8988T (cell line): ENCODE results near the gene SLC38A8.

ENCODE experiments used
- DNase-seq: peaks from one replicate; pipeline ENCODE4 v3.0.0; 2011

Gene SLC38A8

DNA sequence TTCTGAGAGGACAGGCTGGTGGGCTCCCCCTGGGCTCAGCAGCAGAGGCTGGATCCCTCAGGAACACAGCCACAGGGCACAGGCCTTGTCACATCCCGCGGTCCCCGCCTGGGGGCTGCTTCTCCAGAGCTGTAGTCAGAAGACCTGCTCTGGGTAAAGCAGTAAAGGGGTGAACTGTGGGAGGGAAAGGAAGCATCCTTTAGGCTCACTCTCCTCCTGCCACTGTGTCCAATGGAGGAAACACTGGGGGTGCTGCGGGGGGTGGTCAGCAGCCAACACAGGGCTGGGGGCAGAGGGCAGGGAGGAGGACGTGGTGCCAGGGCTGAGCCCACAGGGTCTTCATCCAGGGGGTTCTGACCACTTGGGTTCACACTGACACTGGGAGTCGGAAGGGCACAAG lies 5.0 kb upstream of the SLC38A8 start:
- DNase-seq = no peak

DNA sequence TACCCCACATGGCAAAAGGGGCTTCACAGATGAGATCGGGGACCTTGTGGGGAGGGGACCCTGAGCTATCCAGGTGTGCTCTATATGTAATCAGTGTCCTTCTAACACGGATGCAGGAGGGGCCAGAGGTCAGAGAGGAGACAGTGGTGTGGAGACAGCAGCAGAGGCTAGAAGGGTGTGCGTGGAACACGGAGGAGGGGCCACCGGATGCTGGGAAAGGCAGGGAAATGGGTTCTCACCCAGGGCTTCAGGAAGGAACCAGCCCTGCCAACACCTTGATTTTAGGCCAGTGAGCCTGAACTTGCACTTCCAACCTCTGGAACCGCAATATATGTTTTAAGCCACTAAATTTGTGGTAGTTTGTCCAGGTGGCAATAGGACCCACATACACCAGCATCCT lies 4.6 kb upstream of the SLC38A8 start:
- DNase-seq = no peak

GRCh38 chr16:84045818-84046470 lies 3.3 kb upstream of the SLC38A8 start:
- no peak for DNase-seq

DNA sequence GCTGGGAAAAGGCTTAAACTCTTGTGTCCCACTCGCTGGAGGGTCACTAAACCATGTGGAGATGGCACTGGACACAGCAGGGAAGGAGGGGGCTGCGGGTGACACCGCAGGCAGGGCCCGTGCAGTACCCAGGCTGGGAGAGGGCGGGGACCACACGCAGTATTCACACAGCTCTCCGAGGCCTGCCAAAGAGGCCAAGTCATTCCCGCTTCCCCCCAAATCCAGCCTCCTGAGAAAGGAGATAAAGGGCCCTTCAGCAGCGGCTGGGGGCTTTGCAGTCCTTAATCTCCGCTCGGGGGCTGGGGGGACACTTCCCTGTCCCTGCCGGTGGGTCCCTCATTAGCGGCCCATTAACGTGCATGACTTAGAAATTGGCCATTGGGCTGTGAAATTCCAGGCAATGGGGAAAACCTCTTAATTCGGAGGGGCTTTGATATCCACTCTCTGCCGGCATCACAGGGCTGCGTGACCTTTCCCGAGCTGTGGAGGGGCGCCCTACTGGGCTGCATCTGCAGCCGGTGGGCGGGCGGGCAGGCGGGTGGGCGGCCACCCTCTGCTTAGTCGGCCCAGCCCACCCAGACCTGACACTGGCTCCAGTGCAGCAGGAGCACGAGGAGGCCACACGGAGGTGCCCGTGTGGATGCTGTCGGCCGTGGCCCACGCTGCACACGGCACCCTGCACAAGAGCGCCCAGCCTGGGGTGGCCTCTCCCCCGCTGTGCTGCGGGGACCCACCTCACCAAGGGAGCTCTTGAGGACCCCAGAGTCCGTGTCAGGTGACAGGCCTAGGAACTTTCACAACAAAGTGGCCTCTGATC lies 2.6 kb upstream of the SLC38A8 start:
- no peak for DNase-seq

DNA sequence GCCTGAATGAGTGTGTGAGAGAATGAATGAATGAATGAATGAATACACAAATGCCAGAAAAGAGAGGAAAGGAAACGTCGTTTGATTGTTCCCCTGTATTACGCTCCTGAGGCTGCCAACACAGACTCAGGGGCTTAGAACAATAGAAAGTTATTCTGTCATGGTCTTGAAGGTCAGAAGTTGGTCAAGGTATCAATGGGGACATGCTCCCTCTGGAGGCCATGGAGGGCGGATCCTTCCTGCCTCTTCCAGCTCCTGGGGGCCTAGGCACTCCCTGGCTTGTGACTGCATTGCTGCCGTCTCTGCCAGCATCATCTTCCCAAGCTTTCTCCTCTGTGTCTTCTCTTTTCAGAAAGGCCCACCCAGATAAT lies 1.5 kb upstream of the SLC38A8 start:
- DNase-seq = peak; percentile 86

DNA sequence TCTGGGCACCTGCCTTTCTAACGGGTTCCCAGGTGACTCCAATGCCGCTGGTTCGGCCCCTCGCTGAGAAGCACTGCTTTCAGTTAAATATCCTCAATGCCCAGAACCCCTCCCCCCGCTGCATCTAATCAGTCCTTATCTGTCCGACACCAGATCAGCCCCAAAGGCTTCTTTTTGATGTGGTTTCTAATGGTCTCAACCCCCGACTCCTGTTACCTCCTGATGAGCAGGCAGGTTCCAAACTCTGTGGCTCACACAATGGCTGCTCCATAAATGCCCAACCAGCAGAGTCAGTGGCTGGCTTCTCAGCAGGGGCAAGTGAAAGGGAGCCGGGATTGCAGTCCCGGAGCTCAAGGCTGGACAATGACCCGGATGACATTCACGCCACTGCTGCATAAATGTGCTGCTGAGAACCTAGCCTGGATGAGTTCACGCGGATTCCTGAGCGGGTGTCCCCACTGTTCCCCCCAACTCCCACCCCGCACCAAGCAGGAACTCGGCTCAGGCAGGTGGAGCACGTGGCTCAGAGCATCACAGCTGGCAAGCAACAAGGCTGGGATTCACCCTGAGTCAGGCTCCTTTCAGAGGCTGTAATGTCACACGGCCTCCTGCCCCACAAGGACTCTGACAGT lies 1.0 kb upstream of the SLC38A8 start:
- DNase-seq = no peak

- no peak for DNase-seq
Measured at GRCh38 chr16:84042879-84043485, 387 bp upstream of the SLC38A8 start.

GRCh38 chr16:84041881-84042280 lies 714 bp downstream of the SLC38A8 start:
- DNase-seq = no peak

- DNase-seq = no peak
Measured at GRCh38 chr16:84040823-84041820, 1.5 kb downstream of the SLC38A8 start.

- no peak for DNase-seq
Measured at GRCh38 chr16:84040226-84040822, 2.3 kb downstream of the SLC38A8 start.

- DNase-seq = no peak
Measured at GRCh38 chr16:84039696-84040095, 2.9 kb downstream of the SLC38A8 start.

- DNase-seq = no peak
Measured at GRCh38 chr16:84038469-84038868, 4.1 kb downstream of the SLC38A8 start.

GRCh38 chr16:84036982-84037425 lies 5.6 kb downstream of the SLC38A8 start:
- DNase-seq = no peak

DNA sequence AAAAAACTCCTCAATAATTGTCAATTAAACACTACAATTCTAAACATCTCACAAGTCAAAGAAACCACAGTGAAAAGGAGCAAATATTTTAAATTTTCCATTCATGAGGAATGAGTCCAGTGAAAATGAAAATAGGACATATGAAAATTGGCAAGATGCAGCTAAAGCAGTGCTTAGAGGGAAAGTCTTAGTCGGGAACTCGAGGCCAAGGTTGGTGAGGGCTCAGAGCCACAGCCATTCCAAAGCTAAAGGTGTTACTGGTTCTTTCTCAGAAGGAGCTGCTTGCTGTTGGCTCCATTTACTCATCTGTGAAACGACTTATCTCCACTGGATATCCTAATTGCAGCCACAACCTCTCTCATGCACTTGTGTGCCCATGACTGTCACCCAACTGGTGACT lies 6.5 kb downstream of the SLC38A8 start:
- DNase-seq = no peak

- no peak for DNase-seq
Measured at GRCh38 chr16:84034516-84034915, 8.1 kb downstream of the SLC38A8 start.

- DNase-seq = no peak
Measured at GRCh38 chr16:84033251-84034195, 9.1 kb downstream of the SLC38A8 start.

- DNase-seq = no peak
Measured at GRCh38 chr16:84032458-84033178, 10.0 kb downstream of the SLC38A8 start.

DNA sequence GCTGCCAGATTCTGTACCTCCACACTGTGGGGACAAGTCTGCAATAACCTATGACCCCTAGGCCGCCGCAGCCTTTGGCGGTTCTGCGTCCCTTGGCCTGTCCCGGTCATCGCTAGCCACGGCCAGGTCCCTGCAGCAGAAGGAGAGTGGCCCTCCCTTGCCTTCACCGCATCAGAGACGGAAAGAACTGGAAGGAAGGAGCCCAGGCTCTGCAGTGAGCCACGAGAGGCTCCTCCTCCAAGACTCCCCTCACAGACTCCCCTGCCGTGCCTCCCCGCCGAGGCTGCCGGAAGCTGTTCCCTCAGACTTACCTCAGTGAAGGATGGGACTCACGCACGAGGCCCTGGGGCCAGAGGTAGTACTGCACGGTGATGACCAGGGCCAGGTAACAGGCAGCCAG lies 11.0 kb downstream of the SLC38A8 start:
- DNase-seq = no peak

GRCh38 chr16:84029297-84030047 lies 13.1 kb downstream of the SLC38A8 start:
- no peak for DNase-seq
